ENCODE measurements around the gene KCND2.

- TF ChIP-seq SIN3A (IDR thresholded peaks at IDR 0.05; ENCODE audit: borderline replicate concordance, insufficient read depth, low read length) (no peak), TAF1 (IDR thresholded peaks at IDR 0.05; ENCODE audit: borderline replicate concordance, insufficient read depth, low read length) (no peak), POLR2AphosphoS5 (IDR thresholded peaks at IDR 0.05; ENCODE audit: low read depth, low read length) (no peak)
Observed at GRCh38 chr7:120337308-120337907, 64.4 kb downstream of the KCND2 start.

Data from PFSK-1 (cell line).